ENCODE measurements around the gene C1QTNF1.

The C1QTNF1 gene

DNA sequence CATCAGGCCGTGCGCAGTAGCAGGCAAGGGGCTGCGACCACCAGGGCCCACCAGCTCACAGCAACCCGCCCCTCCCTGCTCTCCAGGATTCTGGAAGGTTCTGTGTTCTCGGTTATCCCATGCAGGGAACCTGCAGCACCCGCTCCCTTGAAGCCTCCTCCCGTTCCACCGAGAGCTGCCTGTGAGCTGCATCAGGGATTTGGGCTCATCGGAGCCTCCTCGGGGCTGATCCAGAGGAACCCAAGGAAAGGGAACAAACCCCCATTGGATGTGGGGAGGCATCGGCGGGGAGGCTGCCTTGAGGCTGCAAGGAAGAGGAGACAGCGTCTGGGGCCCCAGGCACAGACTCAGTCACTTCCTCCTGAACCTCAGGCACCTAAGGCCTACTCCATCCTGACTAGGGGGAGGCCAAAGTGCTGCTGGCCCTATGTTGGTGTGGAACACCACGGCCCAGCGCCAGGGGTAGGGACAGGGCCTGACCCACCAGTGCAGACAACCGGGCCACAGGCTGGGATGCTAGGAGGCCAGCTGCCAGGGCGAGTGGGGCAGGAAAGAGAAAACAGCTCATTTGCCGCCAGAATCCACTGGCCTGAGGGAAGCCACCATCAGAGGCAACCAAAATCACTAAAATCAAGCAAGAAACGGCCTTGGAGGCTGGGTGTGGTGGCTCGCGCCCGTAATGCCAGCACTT lies 29.8 kb upstream of the C1QTNF1 start:
- no peak overlapping the region for H3K4me3 ChIP-seq (ENCODE audit: low read depth, low read length)

DNA sequence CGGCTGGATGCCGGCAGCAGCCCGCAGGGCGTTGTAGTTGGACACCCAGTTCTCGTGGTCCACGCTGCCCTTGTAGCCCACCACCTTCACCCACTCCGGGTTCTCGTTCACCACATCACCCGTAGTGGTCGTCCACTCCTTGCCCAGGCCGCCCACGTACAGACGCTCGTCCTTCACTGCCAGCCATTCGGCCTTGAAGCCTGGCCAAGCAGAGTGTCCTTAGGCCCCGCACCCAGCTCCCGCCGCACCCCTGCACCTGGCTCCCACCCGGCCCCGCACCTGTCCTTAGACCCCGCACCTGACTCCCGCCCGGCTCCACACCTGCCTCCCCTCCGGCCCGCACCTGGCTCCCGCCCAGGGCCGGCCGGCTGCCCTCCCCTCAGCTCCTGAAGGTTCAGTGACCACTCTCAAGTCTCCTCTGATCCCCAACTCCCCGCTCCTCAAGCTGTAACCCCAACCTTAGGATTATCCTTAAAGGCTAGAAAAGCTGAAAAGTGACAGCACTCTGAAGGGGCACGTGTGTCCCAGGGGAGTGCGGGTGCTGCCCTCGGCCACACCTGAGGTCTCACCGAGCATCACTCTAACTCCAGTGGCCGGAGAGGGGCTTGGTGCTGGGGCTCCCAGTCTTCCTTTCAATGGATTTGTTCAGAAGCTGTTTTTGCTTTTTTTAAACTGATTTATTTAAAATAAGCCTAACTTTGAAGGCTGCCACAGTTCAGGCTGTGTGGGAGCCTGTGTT lies 28.8 kb upstream of the C1QTNF1 start:
- TF ChIP-seq, protein P1, sequence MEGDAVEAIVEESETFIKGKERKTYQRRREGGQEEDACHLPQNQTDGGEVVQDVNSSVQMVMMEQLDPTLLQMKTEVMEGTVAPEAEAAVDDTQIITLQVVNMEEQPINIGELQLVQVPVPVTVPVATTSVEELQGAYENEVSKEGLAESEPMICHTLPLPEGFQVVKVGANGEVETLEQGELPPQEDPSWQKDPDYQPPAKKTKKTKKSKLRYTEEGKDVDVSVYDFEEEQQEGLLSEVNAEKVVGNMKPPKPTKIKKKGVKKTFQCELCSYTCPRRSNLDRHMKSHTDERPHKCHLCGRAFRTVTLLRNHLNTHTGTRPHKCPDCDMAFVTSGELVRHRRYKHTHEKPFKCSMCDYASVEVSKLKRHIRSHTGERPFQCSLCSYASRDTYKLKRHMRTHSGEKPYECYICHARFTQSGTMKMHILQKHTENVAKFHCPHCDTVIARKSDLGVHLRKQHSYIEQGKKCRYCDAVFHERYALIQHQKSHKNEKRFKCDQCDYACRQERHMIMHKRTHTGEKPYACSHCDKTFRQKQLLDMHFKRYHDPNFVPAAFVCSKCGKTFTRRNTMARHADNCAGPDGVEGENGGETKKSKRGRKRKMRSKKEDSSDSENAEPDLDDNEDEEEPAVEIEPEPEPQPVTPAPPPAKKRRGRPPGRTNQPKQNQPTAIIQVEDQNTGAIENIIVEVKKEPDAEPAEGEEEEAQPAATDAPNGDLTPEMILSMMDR (IDR thresholded peaks at IDR 0.05; ENCODE audit: insufficient read depth, low read depth, low read length, missing control alignments): no peak
- DNase-seq (ENCODE audit: low read depth): no peak
- no peak overlapping the region for H3K4me3 ChIP-seq (ENCODE audit: low read depth, low read length)

More for the DNA sequence above, 29.8 kb upstream of the C1QTNF1 start:
- TF ChIP-seq, protein P1 (IDR thresholded peaks at IDR 0.05; ENCODE audit: insufficient read depth, low read depth, low read length, missing control alignments): no peak
- DNase-seq (ENCODE audit: low read depth): no peak

DNA sequence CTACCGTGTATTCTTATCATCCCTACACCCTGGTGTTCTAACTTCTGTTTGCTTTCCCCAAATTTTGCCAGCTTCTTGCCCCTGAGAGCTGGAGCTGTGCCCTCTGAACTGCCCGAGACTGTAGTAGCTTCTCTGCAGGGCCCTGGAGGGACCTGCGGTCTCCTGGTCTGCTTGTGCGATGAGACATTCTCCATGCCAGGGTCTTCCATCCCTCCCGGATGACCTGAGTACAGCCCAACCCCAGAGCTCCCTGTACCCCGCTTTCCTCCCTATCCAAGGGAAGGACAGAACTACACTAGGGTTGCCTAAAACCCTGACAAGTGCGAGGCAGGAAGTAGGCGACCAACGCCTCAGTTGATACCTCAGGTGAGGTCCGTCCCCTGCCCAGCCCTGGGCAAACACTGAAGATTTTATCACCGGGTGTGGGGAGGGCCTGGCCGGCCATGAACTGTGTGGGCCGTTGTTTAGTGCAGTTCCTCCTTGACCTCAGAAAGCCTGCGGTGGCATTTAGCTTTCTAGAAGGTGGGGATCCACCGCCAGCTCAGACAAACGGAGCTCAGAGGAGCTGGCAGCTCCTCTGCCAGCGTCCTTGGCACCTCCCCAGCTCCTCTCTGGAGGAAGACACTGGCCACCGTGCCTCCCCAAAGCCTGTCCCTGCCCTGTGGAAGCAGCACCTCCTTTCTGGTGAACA lies 28.1 kb upstream of the C1QTNF1 start:
- no peak for DNase-seq (ENCODE audit: low read depth)
- no peak overlapping the region for H3K4me3 ChIP-seq (ENCODE audit: low read depth, low read length)
- TF ChIP-seq, protein P1 (IDR thresholded peaks at IDR 0.05; ENCODE audit: insufficient read depth, low read depth, low read length, missing control alignments): no peak

DNA sequence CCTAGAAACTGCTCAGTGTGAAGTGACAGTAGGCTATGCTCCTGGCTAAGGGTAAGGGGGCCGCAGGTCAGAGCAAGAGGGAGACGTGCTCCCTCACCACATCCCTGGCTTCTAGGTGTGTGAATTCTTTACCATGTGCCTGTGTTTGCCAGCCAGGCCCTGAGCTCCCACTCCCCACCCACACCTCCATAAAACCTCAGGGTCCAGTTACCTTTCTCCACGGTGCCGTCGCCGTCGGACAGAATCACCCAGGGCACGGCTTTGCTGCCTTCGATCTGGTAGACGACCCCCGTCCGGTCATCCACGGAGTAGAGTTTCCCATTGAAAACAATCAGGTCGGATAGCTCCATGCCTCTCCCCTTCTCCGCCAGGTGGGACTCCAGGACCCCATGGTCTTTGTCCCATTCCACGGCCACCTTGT lies 27.2 kb upstream of the C1QTNF1 start:
- H3K4me3 ChIP-seq (ENCODE audit: low read depth, low read length): no peak overlapping the region
- TF ChIP-seq, protein P1 (IDR thresholded peaks at IDR 0.05; ENCODE audit: insufficient read depth, low read depth, low read length, missing control alignments): no peak
- no peak for DNase-seq (ENCODE audit: low read depth)

DNA sequence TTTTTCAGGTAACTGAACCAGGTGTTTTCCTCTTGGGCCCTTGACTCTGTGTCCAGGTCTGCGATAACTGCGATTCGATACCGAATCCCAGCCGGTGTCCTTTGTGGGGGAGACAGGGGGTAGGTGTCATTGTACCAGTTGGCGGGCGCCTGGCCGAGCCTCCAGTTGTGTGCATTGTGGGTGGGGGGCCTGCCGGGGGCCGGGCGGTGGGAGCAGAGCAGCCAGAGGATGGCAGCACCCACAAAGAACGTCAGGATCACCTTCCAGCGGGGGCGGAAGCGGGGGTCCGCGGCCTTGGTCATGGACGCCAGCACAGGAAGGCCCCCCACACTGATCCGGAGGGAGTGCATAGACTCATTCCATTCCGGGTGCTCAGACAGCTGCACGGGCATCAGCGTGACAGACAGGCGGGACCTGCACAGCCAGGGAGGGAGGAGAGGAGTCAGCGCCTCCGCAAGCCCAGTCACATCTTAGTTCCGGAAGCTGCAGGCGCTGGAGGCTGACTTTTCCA lies 26.7 kb upstream of the C1QTNF1 start:
- H3K4me3 ChIP-seq (ENCODE audit: low read depth, low read length): no peak overlapping the region
- TF ChIP-seq, protein P1 (IDR thresholded peaks at IDR 0.05; ENCODE audit: insufficient read depth, low read depth, low read length, missing control alignments): no peak
- DNase-seq (ENCODE audit: low read depth): no peak

DNA sequence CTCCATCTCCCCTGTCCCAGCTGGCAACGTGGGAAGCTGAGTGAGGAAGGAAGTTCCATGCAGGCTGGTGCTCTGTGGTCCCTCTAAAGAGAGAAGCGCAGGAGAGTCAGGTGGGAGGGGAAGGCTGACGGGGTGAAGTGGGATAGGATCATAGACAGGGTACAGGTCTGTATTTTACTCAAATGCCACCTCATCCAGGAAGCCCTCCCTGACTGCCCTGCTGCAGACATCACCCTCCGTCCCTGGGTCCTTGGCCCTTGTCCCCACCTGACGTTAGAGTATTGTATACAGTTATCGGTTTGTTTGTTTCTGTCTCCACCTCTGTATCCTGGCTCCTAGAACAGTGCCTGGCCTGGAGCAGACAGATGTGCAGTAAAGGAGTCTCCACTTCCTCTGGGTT lies 26.1 kb upstream of the C1QTNF1 start:
- DNase-seq (ENCODE audit: low read depth): no peak
- H3K4me3 ChIP-seq (ENCODE audit: low read depth, low read length): no peak overlapping the region
- TF ChIP-seq, protein P1 (IDR thresholded peaks at IDR 0.05; ENCODE audit: insufficient read depth, low read depth, low read length, missing control alignments): no peak

Measured in GM12865 (cell line).